Tibial nerve (tissue), 4 donors: ENCODE data around the gene CCDC87. TPM values are rescaled to one million over a fixed set of nuclear protein-coding genes. Genes with fewer than 3 reads are reported as not detected.
A peak's percentile ranks its signal among the peaks of the same experiment; 100 is the strongest.

Experiments
- DNase-seq, 2 donors: peaks; one replicate each; pipeline ENCODE4 v3.0.0-alpha.2; 2019; ENCODE audit warnings: low spot score in 2 of 2
- H3K27ac ChIP-seq, 4 donors: fragments of 200-600 bp; sonication (generic) in 3 of 4; one replicate each; pipeline ENCODE4 v1.5.1; 2017 to 2019; ENCODE audit warnings: mild to moderate bottlenecking in 1 of 4
- H3K27me3 ChIP-seq, 2 donors: fragments of 200-600 bp; sonication (generic) in 1 of 2; one replicate each; pipeline versions ENCODE4 v1.5.1 to v1.6.0; 2017 to 2019
- H3K36me3 ChIP-seq, 3 donors: fragments of 200-600 bp; sonication (generic); one replicate each; pipeline ENCODE4 v1.5.1; 2018 to 2019
- H3K4me1 ChIP-seq, 4 donors: fragments of 200-600 bp; sonication (generic) in 3 of 4; one replicate each; pipeline ENCODE4 v1.5.1; 2017 to 2019
- H3K4me3 ChIP-seq, 4 donors: fragments of 200-600 bp; sonication (generic) in 3 of 4; one replicate each; pipeline ENCODE4 v1.5.1; 2017 to 2019; ENCODE audit warnings: mild to moderate bottlenecking in 1 of 4, moderate library complexity in 1 of 4
- H3K9me3 ChIP-seq, 4 donors: fragments of 200-600 bp; sonication (generic) in 3 of 4; one replicate each; pipeline ENCODE4 v1.5.1; 2017 to 2019
- CTCF ChIP-seq, 5 experiments: fragments of 200-600 bp in 3 of 5; fragments of 450-650 bp in 2 of 5; sonication (generic) in 3 of 5; IDR thresholded peaks; one replicate each; pipeline ENCODE4 v1.5.1; 2016 to 2019; ENCODE audit warnings: antibody characterized with exemption in 5 of 5, mild to moderate bottlenecking in 3 of 5, moderate library complexity in 2 of 5
- EP300 ChIP-seq, 2 donors: sonication (generic); formaldehyde crosslinking; IDR thresholded peaks; one replicate each; pipeline ENCODE4 v1.6.1; 2017; ENCODE audit warnings: antibody characterized with exemption in 2 of 2, mild to moderate bottlenecking in 1 of 2
- POLR2A ChIP-seq, 2 donors: fragments of 450-650 bp; IDR thresholded peaks; one replicate each; pipeline ENCODE4 v1.6.1; 2017; ENCODE audit warnings: antibody characterized with exemption in 2 of 2, mild to moderate bottlenecking in 2 of 2, moderate library complexity in 2 of 2
- WGBS, 2 donors: methylation state at CpG; one replicate each; pipeline ENCODE4 v1.1.5; 2018; 5-methylcytosine and 5-hydroxymethylcytosine counted together
- total RNA-seq, 4 donors: library from RNA; depleted of rRNA; stranded (reverse); fragments of >200 nt; gene quantifications; one replicate each; pipeline ENCODE4 v1.1.0, GENCODE V29; 2016

The CCDC87 gene
- total RNA-seq, 4 donors from 2014 or later = 0.21 to 1.1 (median 0.30) TPM; not detected in 1

- peaks cover 0 to 49% (median 31%) of the 10 kb centered on the region in 4 donors for H3K4me1 ChIP-seq
- no peaks in the 10 kb centered on the region for H3K27me3 ChIP-seq
Measured at GRCh38 chr11:66616379-66617154, 23.7 kb upstream of the CCDC87 start, which contains the start of gene RBM14. Gene RBM14 (plus strand): TSS chr11:66616630. CDS start chr11:66616721, 91 bp downstream.

DNA sequence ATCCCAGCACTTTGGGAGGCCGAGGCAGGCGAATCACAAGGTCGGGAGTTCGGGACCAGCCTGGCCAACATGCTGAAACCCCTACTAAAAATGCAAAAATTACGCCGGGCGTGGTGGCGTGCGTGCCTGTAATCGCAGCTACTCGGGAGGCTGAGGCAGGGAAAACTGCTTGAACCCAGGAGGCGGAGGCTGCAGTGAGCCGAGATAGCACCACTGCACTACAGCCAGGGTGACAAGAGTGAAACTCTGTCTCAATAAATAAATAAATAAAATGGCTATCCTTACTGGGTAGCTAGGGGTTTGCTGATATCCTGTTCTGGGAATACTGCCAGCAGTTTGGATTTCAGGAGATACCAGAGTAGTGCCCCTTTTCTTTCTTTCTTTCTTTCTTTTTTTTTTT, 21.2 kb upstream of the CCDC87 start:
- Histone ChIP-seq H3K4me1 (peaks cover 0 to 27% (median 16%) of the 10 kb centered on the region in 4 donors), H3K9me3 (no peaks in the 10 kb centered on the region), H3K27ac (no peak overlapping the region), H3K27me3 (no peaks in the 10 kb centered on the region), H3K4me3 (no peak overlapping the region), H3K36me3 (no peaks in the 10 kb centered on the region)
- TF ChIP-seq CTCF (IDR thresholded peaks at IDR 0.05) (no peak), POLR2A (IDR thresholded peaks at IDR 0.05) (no peak)
- DNase-seq = no peak
- 91 to 95% methylated on average over 13 of the region's 13 CpGs for WGBS, 2 donors

More at GRCh38 chr11:66616379-66617154, 23.7 kb upstream of the CCDC87 start, which contains the start of gene RBM14:
- Histone ChIP-seq H3K9me3 (no peaks in the 10 kb centered on the region), H3K36me3 (peaks cover 0 to 3% (median 0%) of the 10 kb centered on the region in 3 donors), H3K4me3 (peak within 1 kb of the TSS; percentile 64 to 90 (median 82)), H3K27ac (peak within 1 kb of the TSS; percentile 92 to 97 (median 95))
- peak; percentile 96 to 97 for DNase-seq
- WGBS, 2 donors = 0% methylated on average over 19 to 71 of the region's 90 CpGs
- peak in 2 of 5 experiments; percentile 51 to 64 for TF ChIP-seq CTCF (IDR thresholded peaks at IDR 0.05)
- TF ChIP-seq EP300 (IDR thresholded peaks at IDR 0.05) = peak; percentile 65 to 100
- TF ChIP-seq POLR2A (IDR thresholded peaks at IDR 0.05) = peak; percentile 99 to 100

GRCh38 chr11:66612458-66612857, 19.6 kb upstream of the CCDC87 start:
- Histone ChIP-seq H3K4me1 (peaks cover 0 to 24% (median 4%) of the 10 kb centered on the region in 4 donors), H3K27ac (no peak overlapping the region), H3K27me3 (no peaks in the 10 kb centered on the region), H3K4me3 (no peak overlapping the region), H3K9me3 (no peaks in the 10 kb centered on the region), H3K36me3 (no peaks in the 10 kb centered on the region)
- no peak for DNase-seq
- TF ChIP-seq POLR2A (IDR thresholded peaks at IDR 0.05) (no peak), CTCF (IDR thresholded peaks at IDR 0.05) (no peak), EP300 (IDR thresholded peaks at IDR 0.05) (no peak)
- 83 to 86% methylated on average over 1 of the region's 1 CpG for WGBS, 2 donors

- 77% methylated on average over 4 of the region's 4 CpGs for WGBS, 2 donors
- DNase-seq = no peak
- peaks cover 0 to 12% (median 0%) of the 10 kb centered on the region in 3 donors for H3K36me3 ChIP-seq
- peak overlapping the region in 1 of 4 donors; percentile 10 for H3K27ac ChIP-seq
- no peaks in the 10 kb centered on the region for H3K27me3 ChIP-seq
- H3K9me3 ChIP-seq = no peaks in the 10 kb centered on the region
- peaks cover 0 to 22% (median 10%) of the 10 kb centered on the region in 4 donors for H3K4me1 ChIP-seq
- no peak overlapping the region for H3K4me3 ChIP-seq
- TF ChIP-seq CTCF (IDR thresholded peaks at IDR 0.05) = no peak
- TF ChIP-seq POLR2A (IDR thresholded peaks at IDR 0.05) = no peak
Measured at GRCh38 chr11:66609721-66610617, 17.1 kb upstream of the CCDC87 start.
